Urinary bladder (tissue), 4 donors: ENCODE data around the gene MFAP4. TPM values are rescaled to one million over a fixed set of nuclear protein-coding genes. Genes with fewer than 3 reads are reported as not detected.

Experiments
- DNase-seq: peaks from one replicate; pipeline ENCODE4 v3.0.0-alpha.2; 2015; ENCODE audit errors: extremely low spot score
- H3K27ac ChIP-seq: one replicate; pipeline ENCODE4 v1.5.1; 2013; ENCODE audit warnings: low read depth, mild to moderate bottlenecking, moderate library complexity
- H3K36me3 ChIP-seq: one replicate; pipeline ENCODE4 v1.6.1; 2013; ENCODE audit warnings: mild to moderate bottlenecking, moderate library complexity; ENCODE audit not compliant: insufficient read depth
- H3K4me1 ChIP-seq: one replicate; pipeline ENCODE4 v1.6.1; 2013; ENCODE audit warnings: mild to moderate bottlenecking, moderate library complexity; ENCODE audit not compliant: insufficient read depth
- H3K4me3 ChIP-seq: one replicate; pipeline ENCODE4 v1.5.1; 2013; ENCODE audit warnings: low read depth, low read length
- WGBS: extraction: QIAGEN DNeasy Blood & Tissue Kit; methylation state at CpG from one replicate; pipeline ENCODE4 v1.1.7; 2013; 5-methylcytosine and 5-hydroxymethylcytosine counted together
- polyA plus RNA-seq: library from polyadenylated mRNA; stranded (reverse); fragments of 200-250 nt; gene quantifications from one replicate; pipeline ENCODE4 v1.2.3, GENCODE V29; 2013
- total RNA-seq: library from RNA; depleted of rRNA; stranded (reverse); fragments of >200 nt; gene quantifications from one replicate; pipeline ENCODE4 v1.2.3, GENCODE V29; 2014
- donor health status: healthy with polysubstance abuse.
- donor health status: healthy.

The MFAP4 gene
- total and polyA plus RNA-seq, 2 donors = 123 to 1,046 TPM

- 88% methylated on average over 13 of the region's 13 CpGs for WGBS
- no peaks in the 10 kb centered on the region for H3K36me3 ChIP-seq
- H3K4me3 ChIP-seq = no peak overlapping the region
- peaks cover 2% of the 10 kb centered on the region for H3K4me1 ChIP-seq
- no peak overlapping the region for H3K27ac ChIP-seq
- no peak for DNase-seq
These were observed 28.3 kb upstream of the MFAP4 start for GRCh38 chr17:19415311-19415710.

- 93% methylated on average over 28 of the region's 28 CpGs for WGBS
- Histone ChIP-seq H3K27ac (no peak overlapping the region), H3K4me3 (no peak overlapping the region), H3K4me1 (peaks cover 2% of the 10 kb centered on the region), H3K36me3 (no peaks in the 10 kb centered on the region)
- DNase-seq = no peak
These were observed 27.6 kb upstream of the MFAP4 start for GRCh38 chr17:19414396-19415280.

GRCh38 chr17:19413761-19414160 lies 26.8 kb upstream of the MFAP4 start:
- Histone ChIP-seq H3K27ac (no peak overlapping the region), H3K36me3 (no peaks in the 10 kb centered on the region), H3K4me3 (no peak overlapping the region), H3K4me1 (peaks cover 2% of the 10 kb centered on the region)
- DNase-seq = no peak
- WGBS = 89% methylated on average over 5 of the region's 5 CpGs

- no peaks in the 10 kb centered on the region for H3K36me3 ChIP-seq
- WGBS = 92% methylated on average over 12 of the region's 12 CpGs
- H3K4me1 ChIP-seq = peaks cover 2% of the 10 kb centered on the region
- DNase-seq = no peak
- H3K27ac ChIP-seq = no peak overlapping the region
- no peak overlapping the region for H3K4me3 ChIP-seq
These were observed 26.0 kb upstream of the MFAP4 start for GRCh38 chr17:19412984-19413383.

- H3K36me3 ChIP-seq = no peaks in the 10 kb centered on the region
- WGBS = 95% methylated on average over 16 of the region's 16 CpGs
- H3K27ac ChIP-seq = no peak overlapping the region
- no peak overlapping the region for H3K4me3 ChIP-seq
- H3K4me1 ChIP-seq = peaks cover 2% of the 10 kb centered on the region
- DNase-seq = no peak
These were observed 25.5 kb upstream of the MFAP4 start for GRCh38 chr17:19412510-19412909.

- 68% methylated on average over 9 of the region's 9 CpGs for WGBS
- peak overlapping the region; percentile 0 for H3K4me3 ChIP-seq
- H3K4me1 ChIP-seq = no peaks in the 10 kb centered on the region
- H3K27ac ChIP-seq = no peak overlapping the region
- no peak for DNase-seq
- H3K36me3 ChIP-seq = no peaks in the 10 kb centered on the region
These were observed 24.6 kb upstream of the MFAP4 start for GRCh38 chr17:19411631-19412030.

- no peaks in the 10 kb centered on the region for H3K4me1 ChIP-seq
- peak within 1 kb of the TSS; percentile 0 for H3K4me3 ChIP-seq
- DNase-seq = no peak
- 19% methylated on average over 23 of the region's 23 CpGs for WGBS
- H3K36me3 ChIP-seq = no peaks in the 10 kb centered on the region
- no peak within 1 kb of the TSS for H3K27ac ChIP-seq
These were observed 24.1 kb upstream of the MFAP4 start, which contains the start of gene RNF112 for GRCh38 chr17:19410875-19411620. RNF112 (plus strand) TSS chr17:19411232; CDS start chr17:19411409, 177 bp downstream.

- H3K27ac ChIP-seq = no peak overlapping the region
- 91% methylated on average over 6 of the region's 6 CpGs for WGBS
- H3K4me1 ChIP-seq = no peaks in the 10 kb centered on the region
- no peak for DNase-seq
- H3K4me3 ChIP-seq = no peak overlapping the region
- H3K36me3 ChIP-seq = no peaks in the 10 kb centered on the region
These were observed 23.1 kb upstream of the MFAP4 start for GRCh38 chr17:19410091-19410490.

GRCh38 chr17:19409509-19409908 lies 22.5 kb upstream of the MFAP4 start:
- DNase-seq = no peak
- H3K27ac ChIP-seq = no peak overlapping the region
- H3K4me1 ChIP-seq = no peaks in the 10 kb centered on the region
- H3K4me3 ChIP-seq = no peak overlapping the region
- 83% methylated on average over 3 of the region's 3 CpGs for WGBS
- H3K36me3 ChIP-seq = no peaks in the 10 kb centered on the region

- H3K36me3 ChIP-seq = no peaks in the 10 kb centered on the region
- DNase-seq = no peak
- no peak overlapping the region for H3K27ac ChIP-seq
- no peak overlapping the region for H3K4me3 ChIP-seq
- H3K4me1 ChIP-seq = no peaks in the 10 kb centered on the region
- 96% methylated on average over 3 of the region's 3 CpGs for WGBS
These were observed 22.1 kb upstream of the MFAP4 start for GRCh38 chr17:19409066-19409465.

GRCh38 chr17:19408346-19408710 lies 21.3 kb upstream of the MFAP4 start:
- Histone ChIP-seq H3K4me3 (no peak overlapping the region), H3K27ac (no peak overlapping the region), H3K4me1 (no peaks in the 10 kb centered on the region), H3K36me3 (no peaks in the 10 kb centered on the region)
- DNase-seq = no peak
- WGBS = 75% methylated on average over 2 of the region's 2 CpGs

- Histone ChIP-seq H3K4me1 (no peaks in the 10 kb centered on the region), H3K27ac (no peak overlapping the region), H3K36me3 (no peaks in the 10 kb centered on the region), H3K4me3 (no peak overlapping the region)
- no peak for DNase-seq
- WGBS = 98% methylated on average over 10 of the region's 10 CpGs
These were observed 20.8 kb upstream of the MFAP4 start for GRCh38 chr17:19407601-19408345.

GRCh38 chr17:19405114-19405513 lies 18.1 kb upstream of the MFAP4 start:
- Histone ChIP-seq H3K4me1 (no peaks in the 10 kb centered on the region), H3K4me3 (no peak overlapping the region), H3K27ac (no peak overlapping the region), H3K36me3 (no peaks in the 10 kb centered on the region)
- no peak for DNase-seq
- 93% methylated on average over 5 of the region's 5 CpGs for WGBS
